ENCODE results near the gene ANKIB1.
"Not testable (repeated sequence)": the region's sequence is repeated elsewhere in the genome, so short reads cannot be mapped to it uniquely, and the experiment has no call there.

ANKIB1 gene

DNA sequence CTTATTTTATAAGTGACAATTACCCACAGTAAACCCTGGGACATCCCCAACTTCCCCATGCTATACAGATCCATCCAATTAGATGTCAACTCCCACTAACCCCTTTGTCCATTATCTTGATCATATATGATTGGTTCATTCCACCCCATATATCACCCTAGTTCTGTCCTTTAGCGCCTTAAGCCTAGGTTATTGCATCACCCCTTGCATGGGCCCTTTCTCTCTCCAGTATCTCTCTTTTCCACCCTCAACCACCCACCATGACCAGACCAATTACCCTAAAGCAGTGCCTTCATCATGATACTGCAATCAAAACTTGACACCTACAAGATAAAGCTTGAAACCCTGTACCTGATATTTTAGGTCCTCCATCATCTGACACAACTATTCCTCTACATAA is 163.6 kb downstream of the ANKIB1 start:
- DNase-seq = no peak

DNA sequence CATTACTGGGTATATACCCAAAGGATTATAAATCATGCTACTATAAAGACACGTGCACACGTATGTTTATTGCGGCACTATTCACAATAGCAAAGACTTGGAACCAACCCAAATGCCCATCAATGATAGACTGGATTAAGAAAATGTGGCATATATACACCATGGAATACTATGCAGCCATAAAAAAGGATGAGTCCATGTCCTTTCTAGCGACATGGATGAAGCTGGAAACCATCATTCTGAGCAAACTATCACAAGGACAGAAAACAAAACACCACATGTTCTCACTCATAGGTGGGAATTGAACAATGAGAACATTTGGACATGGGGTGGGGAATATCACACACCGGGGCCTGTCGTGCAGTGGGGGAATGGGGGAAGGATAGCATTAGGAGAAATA is 164.4 kb downstream of the ANKIB1 start:
- DNase-seq = not testable (repeated sequence)

DNA sequence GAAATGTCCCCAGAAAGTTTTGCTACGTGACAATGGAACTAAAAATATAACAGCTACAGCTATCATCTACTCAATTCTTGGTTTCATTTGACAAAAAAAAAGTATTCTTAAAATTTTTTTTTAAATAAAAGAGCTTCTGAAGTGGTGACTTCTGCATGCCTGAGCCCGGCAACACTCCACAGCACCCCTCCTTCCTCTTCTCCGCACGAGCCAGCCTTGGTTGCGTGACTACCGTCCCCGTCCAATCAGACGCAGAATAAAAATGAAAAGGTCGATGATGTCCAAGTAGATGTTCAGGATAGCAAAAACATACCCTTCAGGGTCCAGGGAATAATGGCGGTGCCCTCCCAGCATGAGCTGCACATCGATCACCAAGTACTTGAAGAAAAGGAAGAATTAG is 167.0 kb downstream of the ANKIB1 start:
- no peak for DNase-seq

DNA sequence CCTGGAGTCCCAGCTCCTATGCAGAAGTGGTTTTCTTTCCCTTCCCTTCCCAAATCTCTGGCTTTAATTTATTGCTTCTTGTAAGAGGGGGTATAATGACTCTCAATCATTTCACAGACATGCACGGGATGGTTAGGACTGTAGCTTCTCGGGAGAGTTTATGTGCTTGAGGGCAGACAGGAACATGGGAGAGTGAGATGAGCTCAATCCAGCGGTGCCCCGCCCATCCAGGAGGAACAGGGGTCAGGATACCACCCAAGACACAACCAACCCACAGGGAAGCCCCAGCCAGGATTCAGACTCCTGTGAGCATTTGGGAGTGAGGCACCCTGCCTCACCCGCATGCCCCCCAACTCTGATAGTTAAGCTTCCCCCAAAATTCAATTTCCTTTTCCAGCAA is 167.8 kb downstream of the ANKIB1 start:
- DNase-seq = no peak

DNA sequence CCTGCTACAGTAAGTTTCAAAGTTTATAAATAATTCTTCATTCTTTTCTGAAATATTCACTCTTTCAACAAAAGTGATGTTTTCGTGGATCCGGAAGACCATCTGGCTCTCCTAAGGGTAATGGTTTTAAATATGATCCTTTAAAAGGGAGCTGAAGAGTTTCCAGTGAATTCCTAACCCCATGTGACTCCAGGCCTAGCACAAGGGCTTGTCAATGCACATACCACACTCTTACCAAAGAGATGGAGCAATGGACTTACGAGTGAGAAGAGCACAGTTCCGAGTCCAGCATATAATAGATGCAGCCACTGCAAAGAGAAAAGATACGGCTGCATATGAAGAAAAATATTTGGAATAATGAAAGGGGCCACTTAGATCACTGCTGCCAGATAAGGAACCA is 169.5 kb downstream of the ANKIB1 start:
- DNase-seq = no peak

DNA sequence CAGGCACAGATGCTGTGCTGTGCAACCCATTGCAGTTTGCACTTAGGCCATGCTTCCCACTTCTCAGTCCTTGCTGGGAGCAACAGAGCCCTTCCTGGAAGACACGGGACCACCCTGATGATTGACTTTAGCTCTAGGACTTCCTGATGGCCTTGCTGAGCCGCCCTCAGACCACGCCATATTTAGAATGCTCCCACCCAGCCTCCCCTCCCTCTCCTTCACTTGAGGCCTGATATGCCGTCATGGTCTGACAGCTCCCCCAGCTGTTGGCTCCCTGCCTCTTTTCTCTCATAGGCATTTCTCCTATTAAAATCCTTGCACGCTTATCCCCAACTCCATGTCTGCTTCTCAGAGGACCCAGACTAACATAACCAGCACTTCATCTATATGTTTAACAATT is 172.1 kb downstream of the ANKIB1 start:
- no peak for DNase-seq

DNA sequence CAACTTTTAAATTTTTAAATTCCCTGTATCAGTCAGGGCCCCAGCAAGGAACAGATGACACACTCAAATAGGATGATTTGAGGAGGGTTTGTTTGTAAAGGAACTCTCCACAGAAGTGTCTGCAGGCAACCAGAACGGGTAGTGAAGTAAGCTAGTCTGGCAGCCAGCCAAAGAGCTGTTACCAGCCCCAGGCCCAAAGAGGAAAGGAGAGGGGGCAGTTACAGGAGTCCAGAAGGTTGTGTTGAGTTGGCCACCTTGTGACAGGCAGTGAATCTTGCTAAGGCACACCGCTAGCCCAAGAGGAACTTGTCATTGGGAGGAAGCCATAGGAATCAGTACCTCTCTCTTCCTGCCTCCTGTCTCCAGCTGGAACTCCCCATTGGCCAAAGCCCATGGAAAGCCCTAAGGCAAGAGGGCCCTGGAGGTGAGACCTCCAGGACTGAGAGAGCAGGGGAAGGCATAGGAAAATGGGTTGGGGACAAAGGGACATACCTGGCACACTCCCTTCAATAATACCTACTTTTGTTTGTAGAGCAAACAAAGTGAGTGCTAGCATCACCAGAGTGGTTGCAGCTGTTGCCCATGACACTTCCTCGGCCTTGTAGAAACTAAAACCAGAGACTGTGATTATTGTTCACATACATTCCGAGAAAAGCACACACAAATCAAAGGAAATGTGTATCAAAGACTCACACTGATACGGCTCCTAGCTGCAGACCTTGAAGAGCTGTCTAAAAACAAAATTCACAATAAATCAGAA is 176.1 kb downstream of the ANKIB1 start:
- peak; percentile 85 for DNase-seq

DNA sequence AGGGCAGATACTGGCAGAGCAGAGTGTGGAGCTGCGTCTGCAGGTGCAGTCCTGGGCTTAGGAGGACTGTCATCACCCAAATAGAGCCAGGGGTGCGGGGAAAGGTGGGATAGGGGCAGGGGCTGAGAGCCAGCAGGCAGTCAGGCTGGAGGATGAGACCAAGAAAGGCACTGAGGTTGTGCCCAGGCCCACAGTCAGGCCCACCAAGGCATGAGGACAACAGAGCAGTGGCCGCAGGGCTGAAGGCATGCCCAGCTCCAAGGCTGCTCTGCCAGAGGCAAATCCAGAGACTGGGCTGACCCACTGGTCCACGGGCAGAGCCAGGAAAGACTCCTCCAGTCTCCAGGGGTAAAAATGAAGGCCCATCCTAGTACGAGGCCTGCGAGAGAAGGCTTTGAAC is 177.2 kb downstream of the ANKIB1 start:
- no peak for DNase-seq

DNA sequence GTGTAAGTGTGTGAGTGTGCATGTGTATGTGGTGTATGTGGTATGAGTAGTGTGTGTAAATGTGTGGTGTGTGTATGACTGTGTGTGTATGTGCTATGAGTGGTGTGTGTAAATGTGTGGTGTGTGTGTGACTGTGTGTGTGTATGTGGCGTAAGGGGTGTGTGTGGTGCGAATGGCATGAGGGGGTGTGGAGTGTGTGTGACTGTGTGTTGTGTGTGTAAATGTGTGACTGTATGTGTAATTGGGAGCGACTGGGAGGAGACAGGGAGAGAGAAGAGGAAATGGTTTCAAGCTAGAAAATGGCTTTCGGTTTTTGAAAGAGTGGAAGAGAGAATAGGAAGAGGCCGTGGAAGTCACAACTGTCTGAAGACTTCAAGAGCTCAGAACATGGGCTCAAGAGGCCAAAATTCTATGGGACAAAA is 177.9 kb downstream of the ANKIB1 start:
- DNase-seq = no peak

DNA sequence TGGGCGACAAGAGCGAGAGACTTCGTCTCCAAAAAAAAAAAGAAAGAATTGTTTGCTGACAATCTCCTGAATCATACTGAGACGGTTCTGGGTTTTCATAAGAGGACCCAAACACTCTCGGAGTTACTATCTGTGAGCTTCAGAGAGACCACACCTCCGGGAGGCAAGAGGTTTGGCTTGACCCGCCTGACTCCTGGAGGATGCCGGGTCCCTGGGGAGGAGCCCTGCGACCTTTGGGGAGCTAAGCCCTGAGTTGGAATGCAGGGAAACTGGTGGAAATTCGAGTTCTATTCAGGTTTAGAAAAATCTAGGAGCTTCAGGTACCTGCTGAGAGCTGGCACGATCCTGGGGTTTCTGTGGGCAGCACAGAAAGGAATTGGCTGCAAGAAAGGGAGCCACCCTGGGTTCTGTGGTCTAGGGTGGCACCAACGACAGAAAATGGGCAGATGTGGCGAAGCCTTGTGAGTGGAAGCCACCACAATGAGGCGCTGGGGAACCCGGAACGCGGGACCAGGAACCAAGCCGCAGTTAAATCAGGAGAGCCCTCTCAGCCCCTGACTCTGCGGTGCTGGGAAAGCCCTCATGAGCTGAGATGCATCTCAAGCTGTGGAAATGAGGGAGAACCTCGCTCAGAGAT is 179.7 kb downstream of the ANKIB1 start:
- DNase-seq = no peak

DNA sequence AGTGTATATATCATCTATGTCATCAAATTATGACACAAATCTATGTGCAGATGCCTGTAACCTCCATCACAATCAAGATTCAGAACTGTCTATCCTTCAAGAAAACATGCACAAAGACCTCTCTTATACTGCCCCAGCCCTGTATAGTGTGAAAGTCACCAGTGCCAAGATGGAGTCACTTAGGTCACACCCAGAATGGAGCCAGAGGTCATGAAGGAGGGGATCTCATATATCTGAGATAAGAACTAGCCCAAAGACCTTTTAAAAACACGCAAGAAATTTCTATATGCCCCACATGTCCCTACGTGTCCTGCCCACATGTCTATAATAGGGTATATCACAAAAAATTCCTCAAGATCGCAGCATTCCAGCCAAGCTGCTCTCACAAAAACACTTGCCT is 181.4 kb downstream of the ANKIB1 start:
- DNase-seq = no peak

DNA sequence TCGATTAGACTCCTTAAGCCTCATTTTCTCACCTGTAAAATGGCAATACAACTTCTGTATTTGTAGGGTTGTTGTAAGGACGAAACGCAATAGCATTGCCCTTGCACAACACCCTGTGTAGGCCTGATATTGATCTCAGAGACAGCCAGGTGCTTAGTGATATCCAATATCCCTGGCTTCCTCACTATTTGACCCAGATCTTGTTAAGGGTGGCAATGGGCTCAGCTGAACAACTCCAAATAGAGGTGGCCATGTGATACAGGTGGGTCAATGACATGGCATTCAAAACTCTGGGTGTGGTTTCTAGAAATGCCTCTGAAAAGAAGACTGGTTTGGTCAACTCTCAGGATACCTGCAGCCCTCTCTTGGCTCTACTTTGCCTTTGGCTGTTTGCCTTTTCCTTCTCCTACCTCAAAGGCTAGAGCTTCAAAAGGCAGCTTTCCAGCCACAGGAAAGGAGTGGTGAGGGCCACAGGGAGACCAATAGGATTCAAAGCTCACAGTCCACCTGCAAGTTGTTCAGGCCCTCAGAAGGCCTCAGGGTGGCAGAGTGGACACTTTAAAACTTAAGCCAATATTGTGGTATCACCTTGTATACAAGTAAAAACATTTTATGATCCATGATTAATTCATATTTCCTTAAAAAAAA is 186.6 kb downstream of the ANKIB1 start:
- no peak for DNase-seq

DNA sequence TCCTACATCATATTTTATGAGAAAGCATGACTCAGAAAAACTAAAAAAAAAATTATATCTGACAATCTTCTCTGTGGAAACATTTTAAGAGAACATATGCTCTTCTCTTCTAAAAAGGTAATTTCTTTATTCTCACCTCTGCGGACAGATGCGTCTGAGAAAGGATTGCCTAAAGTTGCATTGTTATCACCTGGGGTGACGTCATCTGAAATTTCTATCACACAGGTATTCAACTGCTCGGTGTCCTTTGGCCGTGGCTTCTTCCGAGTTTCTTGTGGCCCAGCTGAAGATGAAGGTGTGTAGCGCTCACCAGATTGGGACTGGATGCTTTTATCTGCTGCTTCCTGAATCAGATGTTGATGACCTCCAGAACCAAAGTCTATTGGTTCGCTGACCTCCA is 187.2 kb downstream of the ANKIB1 start:
- DNase-seq = no peak

DNA sequence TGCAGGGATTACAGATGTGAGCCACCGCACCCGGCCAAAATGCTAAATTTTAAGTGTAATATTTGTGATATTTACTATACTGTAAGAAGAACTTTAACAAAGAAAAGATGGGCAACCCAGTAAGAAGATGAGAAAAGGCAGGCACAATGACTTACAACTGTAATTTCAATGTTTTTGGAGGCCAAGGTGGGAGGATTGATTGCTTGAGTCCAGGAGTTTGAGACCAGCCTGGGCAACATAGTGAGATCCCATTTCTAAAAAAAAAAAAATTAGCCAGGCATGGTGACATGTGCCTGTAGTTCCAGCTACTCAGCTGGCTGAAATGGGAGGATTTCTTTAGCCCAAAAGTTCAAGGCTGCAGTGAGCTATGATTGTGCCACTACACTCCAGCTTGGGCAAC is 189.8 kb downstream of the ANKIB1 start:
- DNase-seq = no peak

DNA sequence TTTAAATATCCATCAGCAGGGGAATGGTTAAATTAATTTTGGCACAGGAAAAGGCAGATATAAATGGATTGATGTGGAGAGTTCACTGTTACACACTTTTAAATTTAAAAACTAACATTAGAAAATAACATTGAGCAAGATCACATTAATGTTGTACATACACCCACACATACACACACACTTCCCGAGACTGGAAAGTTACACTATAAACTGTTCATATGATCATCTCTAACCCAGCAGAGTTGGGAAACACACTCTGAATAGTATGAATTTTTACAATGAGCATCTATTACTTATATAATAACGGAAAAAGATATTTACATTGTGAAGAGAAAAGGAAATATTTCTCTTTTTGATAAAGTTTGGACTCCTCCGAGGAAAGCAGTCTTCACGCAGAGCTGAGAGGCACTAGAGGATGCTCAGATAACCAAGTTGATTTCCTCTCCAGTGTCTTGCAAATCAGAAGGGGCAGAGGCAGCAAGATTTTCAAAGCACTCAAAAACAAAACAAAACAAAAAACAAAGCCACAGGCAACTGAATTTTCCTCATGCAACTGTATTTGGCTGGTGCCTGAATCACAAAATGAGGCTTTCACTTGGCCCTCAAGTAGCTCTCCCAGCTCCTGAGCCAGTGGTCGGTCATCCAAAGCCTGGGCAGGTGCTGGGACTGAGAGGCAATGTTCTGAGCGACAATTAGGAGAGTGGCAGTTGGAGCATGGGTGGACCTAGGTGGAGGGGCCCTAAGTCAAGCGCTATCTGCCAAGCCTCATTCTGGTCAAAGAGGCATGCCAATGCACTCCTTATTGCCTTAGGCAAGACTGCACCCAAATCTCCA is 191.1 kb downstream of the ANKIB1 start:
- no peak for DNase-seq

DNA sequence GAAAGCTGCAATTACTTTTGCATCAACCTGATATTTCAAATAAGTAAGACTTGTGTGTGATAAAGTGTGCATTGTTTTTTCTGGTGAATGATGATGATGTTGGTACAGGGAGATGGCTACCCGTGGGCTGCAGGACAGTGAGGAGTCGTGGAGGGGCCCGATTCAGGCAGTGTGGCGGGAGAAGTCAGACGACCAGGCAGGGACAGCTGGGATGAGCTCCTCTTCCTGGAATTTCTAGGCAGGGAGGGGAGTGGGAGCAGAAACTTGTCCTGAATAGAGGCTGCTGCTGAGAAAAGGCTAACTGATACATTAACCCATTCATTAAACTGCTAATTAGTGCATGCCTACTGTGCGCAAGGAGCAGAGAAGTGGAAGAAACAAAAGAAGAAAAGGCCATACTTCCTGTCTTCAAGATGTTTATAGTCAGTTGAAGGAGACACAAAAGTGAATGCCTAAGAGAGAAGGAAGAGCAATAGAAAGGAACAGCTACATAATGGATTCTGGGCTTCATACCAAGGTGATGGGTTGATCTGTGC is 192.2 kb downstream of the ANKIB1 start:
- no peak for DNase-seq

DNA sequence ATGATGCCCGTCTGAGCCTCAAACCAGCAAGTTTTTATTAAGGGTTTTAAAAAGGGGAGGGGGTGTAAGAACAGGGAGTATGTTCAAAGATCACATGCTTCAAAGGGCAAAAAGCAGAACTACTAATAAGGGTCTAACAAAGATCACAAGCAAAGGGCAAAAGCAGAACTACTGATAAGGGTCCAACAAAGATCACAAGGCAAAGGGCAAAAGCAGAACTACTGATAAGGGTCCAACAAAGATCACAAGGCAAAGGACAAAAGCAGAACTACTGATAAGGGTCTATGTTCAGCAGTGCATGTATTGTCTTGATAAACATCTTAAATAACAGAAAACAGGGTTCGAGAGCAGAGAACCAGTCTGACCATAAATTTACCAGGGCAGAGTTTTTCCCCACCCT is 196.9 kb downstream of the ANKIB1 start:
- DNase-seq = not testable (repeated sequence)

DNA sequence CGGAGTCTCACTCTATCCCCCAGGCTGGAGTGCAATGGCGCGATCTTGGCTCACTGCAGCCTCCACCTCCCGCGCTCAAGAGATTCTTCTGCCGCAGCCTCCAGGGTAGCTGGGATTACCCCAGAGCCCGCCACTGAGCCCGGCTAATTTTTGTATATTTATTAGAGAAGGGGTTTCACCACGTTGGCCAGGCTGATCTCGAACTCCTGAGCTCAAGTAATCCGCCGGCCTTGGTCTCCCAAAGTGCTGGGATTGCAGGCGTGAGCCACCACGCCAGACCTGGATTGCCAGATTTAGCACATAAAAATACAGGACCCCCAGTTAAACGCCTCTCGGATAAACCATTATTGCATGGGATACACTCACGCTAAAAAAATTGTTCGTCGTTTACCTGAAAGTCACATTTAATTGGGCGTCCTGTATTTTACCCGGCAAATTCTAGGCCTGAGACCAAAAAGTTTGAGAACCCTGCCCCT is 201.1 kb downstream of the ANKIB1 start:
- DNase-seq = no peak

DNA sequence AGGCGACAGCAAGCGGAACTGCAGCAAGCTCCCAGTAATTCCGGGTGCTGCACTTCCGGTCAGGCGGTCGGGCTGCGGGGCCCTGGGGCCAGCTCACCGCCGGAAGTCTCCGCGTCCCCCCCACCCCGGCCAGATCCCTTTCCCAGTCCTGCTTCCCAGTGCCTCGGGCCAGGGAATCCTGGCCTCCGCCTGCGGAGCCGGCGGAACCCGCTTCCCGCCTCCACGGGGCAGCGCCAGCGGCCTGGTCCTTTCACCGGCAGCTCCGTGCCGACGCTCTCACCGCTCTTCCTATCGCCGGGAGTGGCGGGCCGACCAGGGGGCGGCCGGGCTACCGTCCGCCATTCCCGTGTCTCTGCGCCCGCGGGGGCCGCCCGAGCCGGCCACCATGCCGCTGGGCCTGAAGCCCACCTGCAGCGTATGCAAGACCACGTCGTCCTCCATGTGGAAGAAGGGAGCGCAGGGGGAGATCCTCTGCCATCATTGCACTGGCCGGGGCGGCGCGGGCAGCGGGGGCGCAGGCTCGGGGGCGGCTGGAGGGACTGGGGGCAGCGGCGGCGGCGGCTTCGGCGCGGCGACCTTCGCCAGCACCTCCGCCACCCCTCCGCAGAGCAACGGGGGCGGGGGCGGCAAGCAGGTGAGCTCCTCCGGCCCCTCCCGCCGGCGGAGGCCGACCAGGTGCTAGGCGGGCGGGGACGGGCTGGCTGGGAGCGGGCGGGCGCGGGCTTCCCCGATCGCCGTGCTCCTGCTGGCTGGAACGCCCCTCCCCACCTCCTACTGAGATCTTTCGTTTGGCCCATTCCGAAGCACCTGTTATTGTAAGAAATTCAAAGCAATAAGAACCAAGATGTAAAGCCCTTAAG is 201.8 kb downstream of the ANKIB1 start, which contains the start of gene GATAD1:
GATAD1 (plus strand) TSS at position 138 of the 860 bp plus-strand sequence; CDS start at position 386, 248 bp downstream.
- DNase-seq = peak; percentile 69

DNA sequence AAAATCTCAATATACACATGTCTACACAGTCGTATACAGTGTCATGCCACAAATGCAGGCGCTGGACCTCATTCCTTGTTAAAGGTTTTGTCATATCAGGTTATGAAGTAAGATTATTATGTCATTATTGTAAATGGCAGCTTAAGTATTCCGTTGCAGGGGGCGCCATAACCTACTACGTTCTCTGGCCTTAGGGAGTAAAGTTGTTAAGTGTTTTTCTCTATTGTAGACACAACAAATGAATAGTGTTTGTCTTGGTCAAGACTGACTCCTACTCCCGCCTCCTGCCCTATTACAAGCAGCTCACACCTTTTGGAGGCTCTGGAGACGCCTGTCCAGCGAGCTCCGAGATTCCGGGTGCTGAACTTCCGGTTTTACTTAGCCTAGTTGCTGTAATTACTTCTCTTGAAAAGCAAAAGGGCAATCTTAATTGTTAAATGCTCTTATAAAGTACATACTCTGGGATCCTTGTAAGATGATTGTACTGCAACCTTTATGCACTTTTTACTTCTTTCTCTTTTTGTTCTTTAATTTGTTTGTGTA is 202.5 kb downstream of the ANKIB1 start:
- DNase-seq = peak; percentile 38

All from SHP77 treated with DMSO at 0.1 percent for 48 hours (cell line).